CD4-positive, CD25-positive, alpha-beta regulatory T cell (primary cell): ENCODE results near the gene FBXO4. TPM values are rescaled to one million over a fixed set of nuclear protein-coding genes. Genes with fewer than 3 reads are reported as not detected.

Source experiments
- ATAC-seq, 2 donors: fragments of 150-1000 bp; cut with Tn5 transposase; one replicate each; pipeline ENCODE4 v1.10.0; 2021; ENCODE audit warnings: low read depth in 2 of 2, moderate number of reproducible peaks in 2 of 2, moderate library complexity in 1 of 2
- DNase-seq, 3 donors: peaks; one replicate each; pipeline versions ENCODE4 v3.0.0 to v3.0.0-alpha.2; 2012 to 2022; ENCODE audit warnings: mixed read lengths in 1 of 3
- H3K27ac ChIP-seq: one replicate; pipeline ENCODE4 v1.7.0; 2013; ENCODE audit warnings: mild to moderate bottlenecking, low read length; ENCODE audit not compliant: insufficient read depth, poor library complexity, severe bottlenecking
- H3K27me3 ChIP-seq: one replicate; pipeline ENCODE4 v1.7.0; 2013; ENCODE audit warnings: low read length; ENCODE audit not compliant: control insufficient read depth, insufficient read depth
- H3K36me3 ChIP-seq: one replicate; pipeline ENCODE4 v1.7.0; 2013; ENCODE audit warnings: mild to moderate bottlenecking, low read length, moderate library complexity; ENCODE audit not compliant: control insufficient read depth, insufficient read depth
- H3K4me1 ChIP-seq: 2 replicates; pipeline ENCODE4 v1.7.0; 2013; ENCODE audit warnings: mild to moderate bottlenecking, low read length; ENCODE audit not compliant: insufficient read depth, control insufficient read depth, poor library complexity, severe bottlenecking
- H3K4me3 ChIP-seq: one replicate; pipeline ENCODE4 v1.7.0; 2013; ENCODE audit warnings: low read depth, mild to moderate bottlenecking, low read length, moderate library complexity
- H3K9me3 ChIP-seq, 2 experiments: 1 replicate in 1 of 2; 2 replicates in 1 of 2; pipeline ENCODE4 v1.7.0; 2013; ENCODE audit warnings: low read length in 2 of 2, mild to moderate bottlenecking in 1 of 2, moderate library complexity in 1 of 2; ENCODE audit not compliant: control insufficient read depth in 2 of 2
- H3K27ac Mint-ChIP-seq, 3 donors: one replicate each; pipeline ENCODE4 v1.8.0; 2020 to 2022; ENCODE audit warnings: mild to moderate bottlenecking in 3 of 3, mixed read lengths in 3 of 3, moderate library complexity in 2 of 3
- H3K27me3 Mint-ChIP-seq: one replicate; pipeline ENCODE4 v1.8.0; 2022; ENCODE audit warnings: mild to moderate bottlenecking, mixed read lengths
- H3K36me3 Mint-ChIP-seq: one replicate; pipeline ENCODE4 v1.8.0; 2020; ENCODE audit warnings: mixed read lengths
- H3K4me1 Mint-ChIP-seq, 4 donors: one replicate each; pipeline ENCODE4 v1.8.0; 2020 to 2022; ENCODE audit warnings: mixed read lengths in 4 of 4, mild to moderate bottlenecking in 1 of 4
- H3K4me3 Mint-ChIP-seq, 4 donors: one replicate each; pipeline ENCODE4 v1.8.0; 2020 to 2022; ENCODE audit warnings: mild to moderate bottlenecking in 4 of 4, mixed read lengths in 4 of 4, moderate library complexity in 3 of 4
- H3K9me3 Mint-ChIP-seq, 7 donors: one replicate each; pipeline ENCODE4 v1.8.0; 2020 to 2022; ENCODE audit warnings: mixed read lengths in 7 of 7, mild to moderate bottlenecking in 3 of 7, moderate library complexity in 2 of 7
- polyA plus RNA-seq, 4 donors: library from polyadenylated mRNA; unstranded; fragments of 300-500 nt; fragmentation: Illumina TruSeq; gene quantifications; one replicate each; pipeline ENCODE4 v1.2.3, GENCODE V29; 2021
- total RNA-seq: library from RNA; stranded (reverse); gene quantifications from one replicate; pipeline ENCODE4 v1.2.3, GENCODE V29; 2022

Gene FBXO4, protein sequence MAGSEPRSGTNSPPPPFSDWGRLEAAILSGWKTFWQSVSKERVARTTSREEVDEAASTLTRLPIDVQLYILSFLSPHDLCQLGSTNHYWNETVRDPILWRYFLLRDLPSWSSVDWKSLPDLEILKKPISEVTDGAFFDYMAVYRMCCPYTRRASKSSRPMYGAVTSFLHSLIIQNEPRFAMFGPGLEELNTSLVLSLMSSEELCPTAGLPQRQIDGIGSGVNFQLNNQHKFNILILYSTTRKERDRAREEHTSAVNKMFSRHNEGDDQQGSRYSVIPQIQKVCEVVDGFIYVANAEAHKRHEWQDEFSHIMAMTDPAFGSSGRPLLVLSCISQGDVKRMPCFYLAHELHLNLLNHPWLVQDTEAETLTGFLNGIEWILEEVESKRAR
- total RNA-seq = 11.9 TPM
- 10 to 100 TPM; 18.0 to 27.4 (median 21.5) TPM for polyA plus RNA-seq

DNA sequence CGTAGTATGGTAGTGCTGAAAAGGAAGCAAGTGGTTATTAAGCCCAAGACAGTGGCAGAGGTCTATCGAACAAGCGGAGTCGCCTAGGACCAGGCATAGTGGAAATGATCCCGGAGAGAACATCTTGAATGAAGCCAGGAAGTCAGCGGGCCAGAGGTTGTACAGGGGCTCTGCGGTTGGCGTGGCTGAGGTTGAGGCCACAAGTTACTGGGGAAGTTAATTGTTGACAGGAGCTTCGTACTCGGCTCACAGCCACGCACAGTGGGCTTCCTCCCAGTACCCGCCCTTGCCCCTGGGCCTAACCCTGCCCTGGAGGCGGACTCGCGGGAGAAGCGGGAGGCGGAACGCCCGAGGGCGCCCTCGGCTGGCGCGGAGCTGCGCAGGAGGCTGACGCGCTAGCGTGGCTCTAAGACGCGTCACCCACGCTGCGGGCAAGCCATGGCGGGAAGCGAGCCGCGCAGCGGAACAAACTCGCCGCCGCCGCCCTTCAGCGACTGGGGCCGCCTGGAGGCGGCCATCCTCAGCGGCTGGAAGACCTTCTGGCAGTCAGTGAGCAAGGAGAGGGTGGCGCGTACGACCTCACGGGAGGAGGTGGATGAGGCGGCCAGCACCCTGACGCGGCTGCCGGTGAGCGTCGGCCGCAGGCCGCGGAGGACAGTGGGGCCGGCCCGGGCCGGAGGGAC is at the start of gene FBXO4:
Gene FBXO4 (plus strand): TSS at position 410 of the 683 bp plus-strand sequence. CDS start 29 bp downstream, at position 439.
- no peaks in the 10 kb centered on the region for H3K27me3 ChIP-seq
- ATAC-seq = peak; percentile 98
- H3K27ac ChIP-seq = peak within 1 kb of the TSS; percentile 95
- peak within 1 kb of the TSS; percentile 88 for H3K4me3 ChIP-seq
- H3K27me3 Mint-ChIP-seq = no peaks in the 10 kb centered on the region
- H3K9me3 ChIP-seq = no peaks in the 10 kb centered on the region
- peaks cover 10% of the 10 kb centered on the region for H3K36me3 Mint-ChIP-seq
- peak within 1 kb of the TSS; percentile 85 to 88 (median 86) for H3K4me3 Mint-ChIP-seq
- H3K4me1 Mint-ChIP-seq = peaks cover 14 to 47% (median 23%) of the 10 kb centered on the region in 4 donors
- H3K27ac Mint-ChIP-seq = peak within 1 kb of the TSS; percentile 96 to 98 (median 97)
- DNase-seq = peak; percentile 79 to 93 (median 88)
- peaks cover 12% of the 10 kb centered on the region for H3K36me3 ChIP-seq
- peaks cover 21% of the 10 kb centered on the region for H3K4me1 ChIP-seq
- H3K9me3 Mint-ChIP-seq = peaks cover 0 to 2% (median 0%) of the 10 kb centered on the region in 7 donors

DNA sequence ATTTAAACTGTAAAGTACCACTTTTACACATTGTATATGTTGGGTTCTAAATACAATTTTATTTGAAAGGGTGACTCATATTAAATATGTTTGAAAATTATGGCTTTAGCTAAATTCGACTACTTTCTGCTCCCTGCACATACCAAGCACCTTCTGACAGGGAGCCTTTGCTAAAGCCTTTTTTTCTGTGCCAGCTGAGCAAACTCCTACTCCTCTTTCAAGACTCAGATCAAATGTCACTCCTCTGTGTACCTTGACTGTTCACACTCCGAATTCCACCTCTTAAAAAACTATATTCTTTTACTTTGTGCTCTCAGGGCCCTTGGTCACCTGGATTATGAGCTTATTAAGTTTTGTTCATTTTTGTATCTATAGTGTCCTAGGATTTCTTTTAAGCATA is 48.4 kb upstream of the FBXO4 start:
- no peak overlapping the region for H3K4me3 ChIP-seq
- no peaks in the 10 kb centered on the region for H3K4me1 ChIP-seq
- Mint-ChIP-seq H3K9me3 (peaks cover 0 to 1% (median 0%) of the 10 kb centered on the region in 7 donors), H3K27ac (no peak overlapping the region), H3K36me3 (no peaks in the 10 kb centered on the region), H3K4me1 (peaks cover 0 to 7% (median 4%) of the 10 kb centered on the region in 4 donors), H3K27me3 (peaks cover 17% of the 10 kb centered on the region), H3K4me3 (no peak overlapping the region)
- H3K27me3 ChIP-seq = peaks cover 2% of the 10 kb centered on the region
- H3K9me3 ChIP-seq = no peaks in the 10 kb centered on the region
- H3K27ac ChIP-seq = no peak overlapping the region
- DNase-seq = no peak
- H3K36me3 ChIP-seq = no peaks in the 10 kb centered on the region
- ATAC-seq = no peak

DNA sequence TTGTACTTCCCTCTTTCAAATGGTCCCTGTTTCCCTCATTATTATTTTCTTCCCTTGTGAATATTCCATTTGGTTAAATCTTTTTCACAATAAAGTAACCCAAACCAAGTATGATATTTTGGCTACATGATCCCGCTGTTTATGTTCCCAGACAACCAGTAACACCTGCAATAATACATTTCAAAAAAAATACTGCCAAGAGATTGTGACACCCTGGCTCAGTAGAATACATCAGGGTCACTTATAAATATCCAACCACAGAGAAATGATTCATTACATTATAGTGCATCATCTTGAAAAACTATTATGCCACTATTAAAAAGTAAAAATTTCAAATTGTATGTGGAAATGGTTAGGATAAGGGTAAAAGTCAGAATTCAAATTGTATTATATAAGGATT is 47.7 kb upstream of the FBXO4 start:
- Histone ChIP-seq H3K4me3 (no peak overlapping the region), H3K36me3 (no peaks in the 10 kb centered on the region), H3K9me3 (no peaks in the 10 kb centered on the region), H3K27ac (no peak overlapping the region), H3K27me3 (peaks cover 2% of the 10 kb centered on the region), H3K4me1 (no peaks in the 10 kb centered on the region)
- no peak overlapping the region for H3K27ac Mint-ChIP-seq
- H3K9me3 Mint-ChIP-seq = peaks cover 0 to 1% (median 0%) of the 10 kb centered on the region in 7 donors
- H3K4me1 Mint-ChIP-seq = peaks cover 0 to 6% (median 2%) of the 10 kb centered on the region in 4 donors
- no peak for ATAC-seq
- H3K27me3 Mint-ChIP-seq = peaks cover 22% of the 10 kb centered on the region
- H3K4me3 Mint-ChIP-seq = no peak overlapping the region
- no peak for DNase-seq
- no peaks in the 10 kb centered on the region for H3K36me3 Mint-ChIP-seq

DNA sequence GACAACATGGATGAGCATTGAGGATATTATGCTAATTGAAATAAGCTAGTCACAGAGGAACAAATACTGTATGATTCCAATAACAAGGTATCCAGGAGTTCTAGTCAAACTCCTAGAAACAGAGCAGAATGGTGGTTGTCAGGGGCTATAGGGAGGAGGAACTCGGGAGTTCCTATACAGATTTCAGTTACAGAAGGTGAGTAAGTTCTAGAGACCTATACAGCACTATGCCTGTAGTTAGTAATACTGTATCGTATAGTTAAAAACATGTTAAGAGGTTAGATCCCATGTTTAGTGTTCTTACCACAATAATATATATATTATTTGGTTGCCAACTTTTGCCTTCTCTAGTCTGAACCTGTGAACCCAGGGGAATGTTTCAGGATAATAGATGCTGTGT is 46.9 kb upstream of the FBXO4 start:
- Mint-ChIP-seq H3K27ac (no peak overlapping the region), H3K27me3 (peaks cover 23% of the 10 kb centered on the region), H3K36me3 (no peaks in the 10 kb centered on the region), H3K4me3 (no peak overlapping the region), H3K9me3 (peaks cover 0 to 1% (median 0%) of the 10 kb centered on the region in 7 donors), H3K4me1 (peaks cover 0 to 6% (median 2%) of the 10 kb centered on the region in 4 donors)
- Histone ChIP-seq H3K36me3 (no peaks in the 10 kb centered on the region), H3K4me1 (no peaks in the 10 kb centered on the region), H3K9me3 (no peaks in the 10 kb centered on the region), H3K27me3 (peaks cover 2% of the 10 kb centered on the region), H3K4me3 (no peak overlapping the region), H3K27ac (no peak overlapping the region)
- DNase-seq (no peak), ATAC-seq (no peak)

DNA sequence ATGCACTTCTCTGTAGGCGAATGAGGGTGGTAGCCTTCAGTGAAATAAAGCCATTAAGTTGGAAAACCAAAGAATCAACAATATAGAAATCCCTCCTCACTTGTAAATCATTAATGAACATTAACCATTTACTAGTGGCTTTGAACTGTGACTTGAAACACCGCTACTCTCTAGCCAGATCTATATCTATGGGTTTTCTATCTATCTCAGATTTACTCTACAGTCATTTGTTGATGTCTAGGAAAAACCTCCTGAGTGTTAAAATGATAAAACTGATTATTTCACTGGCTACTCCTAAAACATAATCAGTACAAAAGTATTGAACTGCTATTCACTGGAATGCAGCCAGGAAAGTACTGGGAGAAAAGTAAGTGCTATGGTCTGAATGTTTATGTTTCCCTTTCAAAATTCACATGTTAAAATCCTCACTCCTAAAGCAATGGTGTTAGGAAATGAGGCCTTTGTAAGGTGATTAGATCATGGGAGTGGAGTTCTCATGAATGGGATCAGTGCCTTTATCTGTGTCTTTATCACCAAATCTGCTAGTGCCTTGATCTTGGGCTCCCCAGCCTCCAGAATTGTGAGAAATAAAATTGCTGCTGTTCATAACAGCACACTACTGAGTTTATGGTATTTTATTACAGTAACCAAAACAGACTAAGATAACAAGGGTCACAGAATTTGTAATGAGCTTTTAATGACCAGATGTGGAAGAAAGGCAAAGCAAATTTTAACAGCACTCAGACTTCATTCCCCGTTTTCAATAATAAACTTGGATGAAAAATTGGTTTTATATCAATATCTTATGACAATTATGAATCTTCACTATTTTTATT is 46.2 kb upstream of the FBXO4 start:
- Histone ChIP-seq H3K27ac (no peak overlapping the region), H3K27me3 (peaks cover 2% of the 10 kb centered on the region), H3K4me3 (no peak overlapping the region), H3K4me1 (no peaks in the 10 kb centered on the region), H3K36me3 (no peaks in the 10 kb centered on the region), H3K9me3 (no peaks in the 10 kb centered on the region)
- DNase-seq = no peak
- Mint-ChIP-seq H3K36me3 (no peaks in the 10 kb centered on the region), H3K4me1 (peaks cover 0 to 6% (median 2%) of the 10 kb centered on the region in 4 donors), H3K27ac (no peak overlapping the region), H3K4me3 (no peak overlapping the region), H3K9me3 (peaks cover 0 to 1% (median 0%) of the 10 kb centered on the region in 7 donors), H3K27me3 (peaks cover 26% of the 10 kb centered on the region)
- no peak for ATAC-seq

DNA sequence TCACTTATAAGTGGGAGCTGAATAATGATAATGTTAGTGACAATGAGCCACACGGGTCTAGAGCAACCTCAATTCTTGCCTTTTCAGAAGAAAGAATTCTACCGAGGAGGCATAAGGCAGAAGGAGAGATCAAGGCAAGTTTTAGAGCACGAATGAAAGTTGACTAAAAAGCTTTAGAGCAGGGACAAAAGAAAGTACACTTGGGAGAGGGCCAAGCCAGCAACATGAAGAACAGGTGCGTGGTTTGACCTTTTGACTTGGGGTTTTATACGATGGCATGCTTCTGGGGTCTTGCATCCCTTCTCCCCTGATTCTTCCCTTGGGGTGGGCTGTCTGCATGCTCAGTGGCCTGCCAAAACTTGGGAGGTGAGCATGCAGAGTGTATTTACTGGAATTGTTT is 42.3 kb upstream of the FBXO4 start:
- ATAC-seq = no peak
- Histone ChIP-seq H3K4me3 (no peak overlapping the region), H3K27me3 (peaks cover 2% of the 10 kb centered on the region), H3K27ac (no peak overlapping the region), H3K36me3 (no peaks in the 10 kb centered on the region), H3K4me1 (no peaks in the 10 kb centered on the region), H3K9me3 (no peaks in the 10 kb centered on the region)
- Mint-ChIP-seq H3K4me1 (no peaks in the 10 kb centered on the region), H3K27ac (peak overlapping the region in 1 of 3 donors; percentile 69), H3K9me3 (peaks cover 0 to 1% (median 0%) of the 10 kb centered on the region in 7 donors), H3K4me3 (no peak overlapping the region), H3K27me3 (peaks cover 37% of the 10 kb centered on the region), H3K36me3 (no peaks in the 10 kb centered on the region)
- DNase-seq = no peak

DNA sequence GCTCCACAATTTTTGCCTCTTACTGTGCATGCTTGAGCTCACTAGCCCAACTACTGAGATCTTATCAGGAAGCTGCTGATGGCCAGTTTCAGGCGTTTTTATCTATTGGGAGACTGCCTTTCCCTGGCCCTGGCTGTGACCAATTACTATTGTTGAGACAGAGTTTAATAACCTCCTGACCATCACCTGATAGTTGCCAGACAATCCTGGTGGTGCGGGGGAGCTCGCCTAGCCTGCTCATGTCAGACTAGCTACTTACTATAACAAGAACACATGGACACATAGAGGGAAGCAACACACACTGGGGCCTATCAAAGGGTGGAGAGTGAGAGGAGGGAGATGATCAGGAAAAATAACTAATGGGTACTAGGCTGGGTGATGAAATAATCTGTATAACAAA is 41.8 kb upstream of the FBXO4 start:
- Mint-ChIP-seq H3K27me3 (peaks cover 38% of the 10 kb centered on the region), H3K4me3 (no peak overlapping the region), H3K9me3 (peaks cover 0 to 1% (median 0%) of the 10 kb centered on the region in 7 donors), H3K36me3 (no peaks in the 10 kb centered on the region), H3K27ac (no peak overlapping the region), H3K4me1 (no peaks in the 10 kb centered on the region)
- H3K9me3 ChIP-seq = no peaks in the 10 kb centered on the region
- no peak overlapping the region for H3K27ac ChIP-seq
- ATAC-seq (no peak), DNase-seq (no peak)
- H3K36me3 ChIP-seq = no peaks in the 10 kb centered on the region
- H3K4me3 ChIP-seq = no peak overlapping the region
- no peaks in the 10 kb centered on the region for H3K4me1 ChIP-seq
- H3K27me3 ChIP-seq = peaks cover 6% of the 10 kb centered on the region
